Caco-2 (cell line): ENCODE measurements around the gene ARPP21. TPM values are rescaled to one million over a fixed set of nuclear protein-coding genes. Genes with fewer than 3 reads are reported as not detected.

Source experiments
- BruUV-seq: library from RNA; stranded (reverse); fragments of 400-500 nt; replicated peaks from 2 replicates; lab custom pipeline; 2021; lab: Mats Ljungman, UMichigan
- CTCF ChIA-PET: fragments of 300-600 bp; sonication (Branson Sonifier 250); formaldehyde crosslinking; loops from one replicate; lab custom pipeline; 2022; ENCODE audit warnings: antibody characterized with exemption; lab: Charles Lee
- POLR2A ChIA-PET: fragments of 300-600 bp; sonication (Branson Sonifier 250); formaldehyde crosslinking; loops from one replicate; lab custom pipeline; 2022; ENCODE audit warnings: antibody characterized with exemption; lab: Charles Lee
- DNase-seq, 2 experiments: peaks; one replicate each; pipeline versions ENCODE4 v3.0.0 to v3.0.0-alpha.2; 2020 to 2022
- H3K27me3 ChIP-seq: replicated peaks from 2 replicates; pipeline ENCODE4 v1.6.0; 2011; ENCODE audit warnings: low read length; ENCODE audit not compliant: control insufficient read depth, insufficient read depth
- H3K36me3 ChIP-seq: 2 replicates; pipeline ENCODE4 v1.5.1; 2011; ENCODE audit warnings: low read length; ENCODE audit not compliant: control insufficient read depth, insufficient read depth
- H3K4me1 ChIP-seq: fragments of 250-450 bp; sonication (Bioruptor Pico); 2 replicates; pipeline ENCODE4 v1.5.1; 2020; ENCODE audit warnings: mild to moderate bottlenecking
- H3K4me3 ChIP-seq: 2 replicates; pipeline ENCODE4 v1.5.1; 2011; ENCODE audit warnings: low read depth, mild to moderate bottlenecking, control low read depth, low read length
- H3K9me3 ChIP-seq: fragments of 250-450 bp; sonication (Bioruptor Pico); 2 replicates; pipeline ENCODE4 v1.5.1; 2020; ENCODE audit warnings: mild to moderate bottlenecking, moderate library complexity
- H3K27ac Mint-ChIP-seq: one replicate; pipeline ENCODE4 v1.8.0; 2022; ENCODE audit warnings: mixed read lengths; ENCODE audit not compliant: unreplicated experiment
- H3K27me3 Mint-ChIP-seq: one replicate; pipeline ENCODE4 v1.8.0; 2022; ENCODE audit warnings: mixed read lengths; ENCODE audit not compliant: insufficient read depth, unreplicated experiment
- H3K36me3 Mint-ChIP-seq: one replicate; pipeline ENCODE4 v1.8.0; 2022; ENCODE audit warnings: mild to moderate bottlenecking, mixed read lengths; ENCODE audit not compliant: insufficient read depth, unreplicated experiment
- H3K4me1 Mint-ChIP-seq: one replicate; pipeline ENCODE4 v1.8.0; 2022; ENCODE audit warnings: low read depth, mixed read lengths; ENCODE audit not compliant: unreplicated experiment
- H3K4me3 Mint-ChIP-seq: one replicate; pipeline ENCODE4 v1.8.0; 2022; ENCODE audit warnings: mild to moderate bottlenecking, moderate library complexity, mixed read lengths; ENCODE audit not compliant: unreplicated experiment
- H3K9me3 Mint-ChIP-seq: one replicate; pipeline ENCODE4 v1.8.0; 2022; ENCODE audit warnings: mixed read lengths; ENCODE audit not compliant: unreplicated experiment
- intact Hi-C: fragments of 100-400 bp; cut with micrococcal nuclease; formaldehyde crosslinking; loops from one replicate; pipeline ENCODE4 v1.10.0; 2022; ENCODE audit not compliant: unreplicated experiment
- total RNA-seq: library from RNA; stranded (reverse); gene quantifications from 2 replicates; pipeline ENCODE4 v1.2.3, GENCODE V29; 2022
- TF ChIP-seq, protein P1 (sequence below), 2 experiments: fragments of 200-600 bp in 1 of 2; IDR thresholded peaks; 1 replicate in 1 of 2; 2 replicates in 1 of 2; pipeline versions ENCODE4 v1.5.1 to v1.8.0; 2011 to 2022; ENCODE audit warnings: antibody characterized with exemption in 1 of 2, control low read depth in 1 of 2, inconsistent platforms in 1 of 2, low read depth in 1 of 2, low read length in 1 of 2, mild to moderate bottlenecking in 1 of 2, moderate library complexity in 1 of 2; ENCODE audit not compliant: insufficient read depth in 1 of 2, severe bottlenecking in 1 of 2, unreplicated experiment in 1 of 2

ARPP21 gene
- total RNA-seq, 1 experiment from 2014 or later = not detected

DNA sequence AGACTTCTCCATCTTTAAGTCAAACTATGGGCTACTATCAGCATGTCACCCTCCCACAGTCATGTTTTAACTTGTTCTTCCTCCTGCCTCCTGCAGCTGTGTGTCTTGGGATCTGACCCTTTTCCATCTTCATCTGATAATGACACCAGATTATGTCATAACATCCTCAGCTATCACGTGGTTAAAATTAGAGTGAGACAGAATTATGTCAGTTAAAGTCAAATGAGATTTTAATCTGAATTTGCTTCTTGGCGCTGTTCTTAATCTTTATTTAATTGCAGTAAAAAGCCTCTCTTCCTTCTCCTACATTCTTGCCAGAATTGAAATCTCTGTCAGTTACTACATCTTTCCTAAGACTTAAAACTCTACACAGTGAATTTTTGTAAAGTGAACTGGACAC, 107.2 kb downstream of the ARPP21 start:
- ChIA-PET CTCF (no interaction called here), POLR2A (no interaction called here)
- no peaks in the 10 kb centered on the region for H3K36me3 Mint-ChIP-seq

DNA sequence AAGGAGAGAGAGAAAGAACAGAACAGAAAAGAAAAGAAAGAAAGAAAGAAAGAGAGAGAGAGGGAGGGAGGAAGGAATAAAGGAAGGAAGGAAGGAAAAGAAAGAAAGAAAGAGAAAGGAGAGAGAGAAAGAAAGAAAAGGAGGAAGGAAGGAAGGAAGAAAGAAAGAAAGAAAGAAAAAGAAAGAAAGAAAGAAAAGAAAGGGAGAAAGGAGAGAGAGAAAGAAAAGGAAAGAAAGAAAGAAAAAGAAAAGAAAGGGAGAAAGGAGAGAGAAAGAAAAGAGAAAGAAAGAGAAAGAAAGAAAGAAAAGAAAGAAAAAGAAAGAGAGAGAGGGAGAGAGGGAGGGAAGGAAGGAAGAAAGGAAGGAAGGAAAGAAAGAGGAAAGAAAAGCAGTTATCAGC, 108.8 kb downstream of the ARPP21 start:
- Mint-ChIP-seq H3K9me3 (no peaks in the 10 kb centered on the region), H3K27ac (no peak overlapping the region), H3K36me3 (no peaks in the 10 kb centered on the region), H3K4me1 (no peaks in the 10 kb centered on the region), H3K27me3 (peaks cover 7% of the 10 kb centered on the region), H3K4me3 (no peak overlapping the region)
- no peaks in the 10 kb centered on the region for H3K9me3 ChIP-seq
- H3K36me3 ChIP-seq = no peaks in the 10 kb centered on the region
- no TSS peak for BruUV-seq
- no peaks in the 10 kb centered on the region for H3K4me1 ChIP-seq
- intact Hi-C loops = loop anchor here (10.0 kb wide), 1 partner anchor 157 kb away; no protein-coding TSS in a partner anchor
- no peaks in the 10 kb centered on the region for H3K27me3 ChIP-seq
- no peak overlapping the region for H3K4me3 ChIP-seq
- ChIA-PET POLR2A (no interaction called here), CTCF (no interaction called here)
- TF ChIP-seq, protein P1, sequence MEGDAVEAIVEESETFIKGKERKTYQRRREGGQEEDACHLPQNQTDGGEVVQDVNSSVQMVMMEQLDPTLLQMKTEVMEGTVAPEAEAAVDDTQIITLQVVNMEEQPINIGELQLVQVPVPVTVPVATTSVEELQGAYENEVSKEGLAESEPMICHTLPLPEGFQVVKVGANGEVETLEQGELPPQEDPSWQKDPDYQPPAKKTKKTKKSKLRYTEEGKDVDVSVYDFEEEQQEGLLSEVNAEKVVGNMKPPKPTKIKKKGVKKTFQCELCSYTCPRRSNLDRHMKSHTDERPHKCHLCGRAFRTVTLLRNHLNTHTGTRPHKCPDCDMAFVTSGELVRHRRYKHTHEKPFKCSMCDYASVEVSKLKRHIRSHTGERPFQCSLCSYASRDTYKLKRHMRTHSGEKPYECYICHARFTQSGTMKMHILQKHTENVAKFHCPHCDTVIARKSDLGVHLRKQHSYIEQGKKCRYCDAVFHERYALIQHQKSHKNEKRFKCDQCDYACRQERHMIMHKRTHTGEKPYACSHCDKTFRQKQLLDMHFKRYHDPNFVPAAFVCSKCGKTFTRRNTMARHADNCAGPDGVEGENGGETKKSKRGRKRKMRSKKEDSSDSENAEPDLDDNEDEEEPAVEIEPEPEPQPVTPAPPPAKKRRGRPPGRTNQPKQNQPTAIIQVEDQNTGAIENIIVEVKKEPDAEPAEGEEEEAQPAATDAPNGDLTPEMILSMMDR (IDR thresholded peaks at IDR 0.05; ENCODE audit: insufficient read depth in 1 of 2, low read depth in 1 of 2, low read length in 1 of 2, severe bottlenecking in 1 of 2, unreplicated experiment in 1 of 2) = no peak
- no peak for DNase-seq

More for the DNA sequence above, 107.2 kb downstream of the ARPP21 start:
- Histone ChIP-seq H3K27me3 (no peaks in the 10 kb centered on the region), H3K36me3 (no peaks in the 10 kb centered on the region), H3K4me1 (no peaks in the 10 kb centered on the region), H3K4me3 (no peak overlapping the region), H3K9me3 (no peaks in the 10 kb centered on the region)
- no peak overlapping the region for H3K4me3 Mint-ChIP-seq
- no peaks in the 10 kb centered on the region for H3K4me1 Mint-ChIP-seq
- TF ChIP-seq, protein P1 (IDR thresholded peaks at IDR 0.05; ENCODE audit: insufficient read depth in 1 of 2, low read depth in 1 of 2, low read length in 1 of 2, severe bottlenecking in 1 of 2, unreplicated experiment in 1 of 2) = no peak
- peaks cover 7% of the 10 kb centered on the region for H3K27me3 Mint-ChIP-seq
- no peaks in the 10 kb centered on the region for H3K9me3 Mint-ChIP-seq
- intact Hi-C loops = loop anchor here (10.0 kb wide), 1 partner anchor 158 kb away; no protein-coding TSS in a partner anchor
- no peak for DNase-seq
- no peak overlapping the region for H3K27ac Mint-ChIP-seq
- no TSS peak for BruUV-seq

DNA sequence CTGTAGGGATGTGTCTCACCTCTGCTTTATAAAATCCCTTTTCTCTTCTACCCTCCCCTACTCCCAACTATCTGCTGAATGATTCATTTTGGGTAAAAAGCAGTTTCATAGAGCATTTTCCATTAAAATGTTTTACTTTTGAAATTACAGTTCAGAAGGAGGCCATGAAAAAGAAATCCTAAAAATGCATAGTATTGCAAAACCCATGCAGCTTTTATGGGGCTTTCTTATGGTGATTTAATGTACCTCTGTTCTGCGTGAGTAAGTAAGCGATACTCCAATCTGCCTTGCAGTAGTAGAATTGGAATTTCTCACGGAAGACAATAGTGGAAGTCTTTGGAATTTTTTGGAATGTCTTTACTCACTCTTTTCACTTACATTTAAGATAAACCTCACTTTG, 111.9 kb downstream of the ARPP21 start:
- POLR2A ChIA-PET = no interaction called here
- H3K4me3 ChIP-seq = no peak overlapping the region
- DNase-seq = no peak
- H3K4me1 Mint-ChIP-seq = no peaks in the 10 kb centered on the region
- no peaks in the 10 kb centered on the region for H3K9me3 ChIP-seq
- H3K27ac Mint-ChIP-seq = no peak overlapping the region
- TF ChIP-seq, protein P1 (IDR thresholded peaks at IDR 0.05; ENCODE audit: insufficient read depth in 1 of 2, low read depth in 1 of 2, low read length in 1 of 2, severe bottlenecking in 1 of 2, unreplicated experiment in 1 of 2) = no peak
- no peaks in the 10 kb centered on the region for H3K27me3 ChIP-seq
- H3K4me1 ChIP-seq = no peaks in the 10 kb centered on the region
- CTCF ChIA-PET = no interaction called here
- intact Hi-C loops = no loop called here
- no peaks in the 10 kb centered on the region for H3K36me3 ChIP-seq
- H3K27me3 Mint-ChIP-seq = peaks cover 10% of the 10 kb centered on the region
- H3K36me3 Mint-ChIP-seq = no peaks in the 10 kb centered on the region
- no TSS peak for BruUV-seq
- no peaks in the 10 kb centered on the region for H3K9me3 Mint-ChIP-seq
- no peak overlapping the region for H3K4me3 Mint-ChIP-seq
